IPS-15b (cell line): Measurements from ENCODE around the gene TMED3.

Experiments used
- H3K27me3 ChIP-seq: one replicate; pipeline ENCODE4 v1.6.1; 2013; ENCODE audit warnings: low read length; ENCODE audit not compliant: control insufficient read depth, insufficient read depth
- H3K36me3 ChIP-seq: one replicate; pipeline ENCODE4 v1.6.1; 2013; ENCODE audit warnings: low read length; ENCODE audit not compliant: control insufficient read depth, insufficient read depth
- H3K4me1 ChIP-seq: one replicate; pipeline ENCODE4 v1.6.1; 2013; ENCODE audit warnings: mild to moderate bottlenecking, low read length; ENCODE audit not compliant: control insufficient read depth, insufficient read depth
- H3K4me3 ChIP-seq: one replicate; pipeline ENCODE4 v1.5.1; 2013; ENCODE audit warnings: low read depth, low read length
- H3K9ac ChIP-seq: one replicate; pipeline ENCODE4 v1.6.1; 2013; ENCODE audit warnings: low read depth, mild to moderate bottlenecking, low read length
- H3K9me3 ChIP-seq: one replicate; pipeline ENCODE4 v1.6.1; 2013; ENCODE audit warnings: mild to moderate bottlenecking, low read length; ENCODE audit not compliant: control insufficient read depth, insufficient read depth

The TMED3 gene

GRCh38 chr15:79310985-79311900 is at the start of gene TMED3:
TMED3 (plus strand) TSS chr15:79311112; CDS start chr15:79311250, 138 bp downstream.
- Histone ChIP-seq H3K27me3 (peaks cover 34% of the 10 kb centered on the region), H3K9me3 (no peaks in the 10 kb centered on the region), H3K4me1 (peaks cover 4% of the 10 kb centered on the region), H3K9ac (peak within 1 kb of the TSS; percentile 89), H3K4me3 (peak within 1 kb of the TSS; percentile 96), H3K36me3 (peaks cover 24% of the 10 kb centered on the region)

- Histone ChIP-seq H3K9me3 (no peaks in the 10 kb centered on the region), H3K27me3 (no peaks in the 10 kb centered on the region), H3K36me3 (no peaks in the 10 kb centered on the region), H3K4me3 (no peak overlapping the region), H3K9ac (no peak overlapping the region), H3K4me1 (no peaks in the 10 kb centered on the region)
Observed at GRCh38 chr15:79261836-79262235, 49.1 kb upstream of the TMED3 start.

- Histone ChIP-seq H3K9ac (no peak overlapping the region), H3K4me1 (no peaks in the 10 kb centered on the region), H3K27me3 (no peaks in the 10 kb centered on the region), H3K36me3 (no peaks in the 10 kb centered on the region), H3K9me3 (no peaks in the 10 kb centered on the region), H3K4me3 (no peak overlapping the region)
Observed at GRCh38 chr15:79265167-79265566, 45.7 kb upstream of the TMED3 start.

GRCh38 chr15:79265987-79266579 is 44.8 kb upstream of the TMED3 start:
- Histone ChIP-seq H3K4me1 (no peaks in the 10 kb centered on the region), H3K36me3 (no peaks in the 10 kb centered on the region), H3K4me3 (no peak overlapping the region), H3K27me3 (no peaks in the 10 kb centered on the region), H3K9me3 (no peaks in the 10 kb centered on the region), H3K9ac (no peak overlapping the region)

- Histone ChIP-seq H3K27me3 (peaks cover 75% of the 10 kb centered on the region), H3K9ac (no peak within 1 kb of the TSS), H3K4me3 (peak within 1 kb of the TSS; percentile 59)
Observed at GRCh38 chr15:79282371-79283251, 28.3 kb upstream of the TMED3 start, which contains the start of gene ANKRD34C. ANKRD34C (plus strand) TSS chr15:79282722; CDS start chr15:79293285, 10,563 bp downstream.

GRCh38 chr15:79283252-79284048 is 27.5 kb upstream of the TMED3 start:
- H3K4me1 ChIP-seq = no peaks in the 10 kb centered on the region
- H3K4me3 ChIP-seq = peak overlapping the region; percentile 59
- H3K9ac ChIP-seq = no peak overlapping the region
- no peaks in the 10 kb centered on the region for H3K9me3 ChIP-seq
- no peaks in the 10 kb centered on the region for H3K36me3 ChIP-seq
- peaks cover 83% of the 10 kb centered on the region for H3K27me3 ChIP-seq

More at GRCh38 chr15:79282371-79283251, 28.3 kb upstream of the TMED3 start, which contains the start of gene ANKRD34C:
- Histone ChIP-seq H3K4me1 (no peaks in the 10 kb centered on the region), H3K36me3 (no peaks in the 10 kb centered on the region), H3K9me3 (no peaks in the 10 kb centered on the region)

- Histone ChIP-seq H3K4me1 (no peaks in the 10 kb centered on the region), H3K4me3 (no peak overlapping the region), H3K9me3 (no peaks in the 10 kb centered on the region), H3K9ac (no peak overlapping the region), H3K36me3 (peaks cover 2% of the 10 kb centered on the region), H3K27me3 (peaks cover 35% of the 10 kb centered on the region)
Observed at GRCh38 chr15:79290642-79291275, 20.2 kb upstream of the TMED3 start.

GRCh38 chr15:79292011-79292410 is 18.9 kb upstream of the TMED3 start:
- no peaks in the 10 kb centered on the region for H3K4me1 ChIP-seq
- H3K9ac ChIP-seq = no peak overlapping the region
- H3K27me3 ChIP-seq = peaks cover 25% of the 10 kb centered on the region
- H3K9me3 ChIP-seq = no peaks in the 10 kb centered on the region
- H3K36me3 ChIP-seq = peaks cover 2% of the 10 kb centered on the region
- H3K4me3 ChIP-seq = no peak overlapping the region

- H3K36me3 ChIP-seq = peaks cover 2% of the 10 kb centered on the region
- H3K9ac ChIP-seq = no peak overlapping the region
- H3K4me3 ChIP-seq = no peak overlapping the region
- H3K4me1 ChIP-seq = no peaks in the 10 kb centered on the region
- peaks cover 16% of the 10 kb centered on the region for H3K27me3 ChIP-seq
- H3K9me3 ChIP-seq = no peaks in the 10 kb centered on the region
Observed at GRCh38 chr15:79294075-79294474, 16.8 kb upstream of the TMED3 start.

- Histone ChIP-seq H3K36me3 (no peaks in the 10 kb centered on the region), H3K9me3 (no peaks in the 10 kb centered on the region), H3K4me3 (no peak overlapping the region), H3K9ac (no peak overlapping the region), H3K27me3 (peaks cover 19% of the 10 kb centered on the region), H3K4me1 (no peaks in the 10 kb centered on the region)
Observed at GRCh38 chr15:79296583-79296982, 14.3 kb upstream of the TMED3 start.
